Midbrain (tissue), 1 donor: ENCODE data around the gene DENND6B.
A peak's percentile ranks its signal among the peaks of the same experiment; 100 is the strongest.

ENCODE experiments used
- DNase-seq: peaks from one replicate; lab custom pipeline; 2025; lab: John Stamatoyannopoulos, UW

The DENND6B gene

DNA sequence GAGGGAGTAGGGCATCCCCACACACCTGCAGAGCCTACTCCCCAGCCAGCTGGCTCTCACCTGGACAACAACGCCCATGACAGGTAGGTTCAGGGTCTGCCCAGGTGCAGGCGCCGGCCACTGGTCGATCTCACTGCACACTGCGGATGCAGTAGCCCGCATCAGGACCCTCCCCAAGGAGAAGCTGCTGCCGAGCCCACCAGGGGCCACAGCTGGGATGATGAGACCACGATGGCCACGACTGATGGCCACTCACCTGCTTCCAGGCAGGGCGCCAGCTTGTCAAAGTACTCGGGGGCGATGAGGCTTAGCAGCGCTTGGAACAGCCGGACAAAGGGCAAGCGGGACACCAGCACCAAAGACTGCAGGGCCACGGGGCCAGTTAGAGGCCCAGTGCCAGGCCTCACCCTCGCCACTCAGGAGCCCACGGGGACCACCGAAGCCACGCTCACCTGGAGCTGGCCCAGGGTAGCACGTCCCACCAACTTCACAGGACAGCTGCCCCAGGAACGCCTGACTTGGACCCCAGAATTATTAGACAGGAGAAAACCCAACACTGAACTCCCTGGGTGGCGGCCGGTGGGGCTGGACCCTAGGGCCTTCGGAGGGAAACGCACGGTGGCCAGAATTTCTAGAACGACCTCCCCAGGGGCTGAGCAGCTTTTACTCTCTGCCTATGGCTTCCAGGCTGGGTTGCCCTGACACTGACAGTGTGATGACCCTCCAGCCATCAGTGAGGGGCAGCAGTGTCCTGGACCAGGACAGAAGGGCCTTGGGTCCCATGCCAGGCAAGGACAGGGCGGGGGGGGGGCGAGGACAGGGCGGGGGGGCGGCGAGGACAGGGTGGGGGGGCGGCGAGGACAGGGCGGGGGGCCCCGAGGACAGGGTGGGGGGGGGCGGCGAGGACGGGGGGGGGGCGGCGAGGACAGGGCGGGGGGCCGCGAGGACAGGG is 10.4 kb downstream of the DENND6B start:
- DNase-seq, result no peak

DNA sequence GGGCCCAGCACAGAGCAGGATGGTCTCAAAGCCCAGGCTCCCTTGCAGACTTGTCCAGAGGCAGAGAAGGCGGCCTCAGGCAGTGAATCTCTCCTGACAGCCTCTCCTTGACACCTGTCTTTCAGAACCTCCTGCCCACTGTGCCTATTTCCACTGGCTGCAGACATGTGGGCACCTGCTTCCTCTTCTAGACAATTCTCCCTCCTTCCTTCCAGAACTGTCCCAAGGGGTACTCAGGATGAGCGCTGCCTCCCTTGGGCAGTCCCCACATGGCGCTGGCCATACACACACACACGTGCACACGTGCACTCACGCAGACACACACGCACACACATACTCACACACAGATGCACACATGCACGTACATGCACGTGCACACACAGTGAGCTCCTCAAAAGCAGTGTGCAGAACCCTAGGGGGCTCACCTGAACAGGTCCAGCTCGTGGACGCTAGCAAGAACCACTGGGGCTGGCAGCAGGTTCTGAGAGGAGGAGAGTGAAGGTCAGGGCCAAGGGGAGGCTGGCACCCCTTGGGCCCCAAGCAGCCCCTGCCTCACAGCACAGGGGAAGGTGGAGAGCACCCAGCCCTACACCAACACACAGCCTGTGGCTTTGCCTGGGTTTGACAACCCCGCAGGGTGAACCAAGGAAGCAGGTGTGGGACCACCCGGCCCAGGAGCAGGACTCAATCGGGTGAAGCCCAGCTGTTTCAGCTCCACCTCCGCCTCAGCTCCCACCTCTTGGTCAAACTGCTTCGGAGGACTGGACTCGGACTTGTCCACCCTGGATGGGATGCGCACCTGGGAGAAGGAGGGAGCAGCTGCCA is 11.3 kb downstream of the DENND6B start:
- DNase-seq, result no peak

DNA sequence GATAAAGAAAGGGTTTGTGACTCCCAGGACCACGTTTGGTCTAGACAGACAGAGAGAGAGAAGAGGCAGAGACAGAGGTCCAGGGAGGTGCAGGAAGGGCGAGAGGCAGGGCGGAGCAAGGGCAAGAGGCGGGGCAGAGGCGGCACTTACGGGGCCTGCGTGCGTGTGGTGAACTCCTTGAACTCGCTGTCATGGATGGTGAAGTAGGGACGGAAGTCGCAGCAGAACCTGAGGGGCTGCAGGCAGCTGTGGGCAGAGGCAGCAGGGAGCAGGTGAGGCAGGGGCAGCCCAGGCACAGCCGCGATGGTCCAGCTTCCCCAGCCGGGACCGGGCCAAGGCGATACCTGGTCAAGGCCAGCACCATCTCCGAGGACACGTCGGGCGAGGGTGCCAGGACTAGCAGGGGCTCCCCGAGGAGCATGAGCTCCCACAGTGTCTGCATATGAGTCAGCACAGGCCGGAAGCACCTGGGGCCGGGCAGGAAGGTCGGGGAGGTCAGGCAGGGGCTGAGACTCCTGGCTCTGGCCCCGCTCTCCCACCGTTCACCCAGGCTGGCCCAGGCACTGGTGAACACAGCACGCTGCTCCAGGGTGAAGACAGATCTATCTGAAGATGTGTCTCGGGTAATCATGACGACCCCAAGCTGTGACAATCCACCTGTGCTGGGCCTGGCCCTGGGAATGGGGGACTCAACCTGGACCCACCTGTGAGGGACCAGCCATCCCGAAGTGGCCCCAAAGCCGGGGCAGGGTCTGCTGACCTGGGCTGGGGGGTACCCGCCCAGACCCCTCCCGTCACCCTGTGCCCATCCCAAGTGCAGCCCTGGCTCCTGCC is 12.1 kb downstream of the DENND6B start:
- no peak for DNase-seq

DNA sequence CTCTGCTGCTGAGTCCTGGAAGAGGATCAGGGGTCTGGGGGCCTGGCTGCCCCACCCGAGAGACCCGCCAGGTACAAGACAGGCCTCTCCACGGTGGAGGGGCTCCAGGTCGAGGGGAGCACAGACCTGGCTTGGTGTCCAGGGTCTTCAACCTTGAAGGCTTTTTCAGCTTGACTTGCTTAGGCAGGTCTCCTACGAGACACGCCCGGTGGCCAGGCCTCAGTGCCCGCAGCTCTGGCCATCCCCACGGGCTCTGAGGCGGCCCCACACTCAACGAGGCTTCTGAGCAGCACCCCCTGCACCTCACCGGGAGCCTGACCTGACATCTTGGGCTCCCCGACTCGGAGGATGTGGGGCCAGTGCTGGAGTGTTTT is 12.7 kb downstream of the DENND6B start:
- DNase-seq, result no peak

DNA sequence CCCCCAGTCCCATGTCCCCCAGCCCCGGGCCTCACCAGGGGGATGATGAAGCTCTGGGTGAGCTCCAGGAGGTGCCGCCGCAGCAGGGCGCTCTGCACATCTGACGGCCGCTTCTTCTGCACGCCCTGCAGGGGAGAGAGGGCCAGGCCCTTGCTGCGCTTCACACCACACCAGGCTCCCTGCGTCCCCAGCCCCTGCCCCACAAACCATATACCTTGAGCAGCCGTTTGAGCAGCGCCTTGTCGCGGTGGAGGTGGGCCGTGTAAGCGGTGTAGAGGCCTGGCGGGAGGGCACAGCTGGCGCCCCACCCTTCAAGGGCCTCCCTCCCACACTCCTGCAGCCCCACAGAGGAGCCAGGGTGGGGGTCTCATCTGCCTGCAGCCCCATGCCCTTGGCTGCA is 13.2 kb downstream of the DENND6B start:
- no peak for DNase-seq

DNA sequence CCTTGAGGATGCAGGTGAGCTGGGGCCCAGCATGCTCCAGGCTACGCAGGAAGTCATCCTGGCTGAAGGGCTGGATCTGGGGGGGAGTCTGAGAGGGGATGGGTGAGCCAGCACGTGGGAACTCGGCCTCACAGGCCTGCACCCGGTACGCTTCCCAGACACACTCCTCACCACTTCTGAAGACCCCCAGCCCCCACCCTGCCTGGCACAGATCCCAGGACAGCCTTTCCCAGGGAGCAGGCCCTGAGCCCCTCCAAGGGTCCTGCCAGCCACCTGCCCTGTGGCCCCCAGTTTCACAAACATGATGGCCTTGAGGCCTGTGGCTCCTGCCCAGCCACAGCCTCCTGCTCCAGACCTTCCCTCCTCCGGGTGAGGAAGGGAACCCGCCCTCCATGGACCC is 13.8 kb downstream of the DENND6B start:
- DNase-seq, result no peak

DNA sequence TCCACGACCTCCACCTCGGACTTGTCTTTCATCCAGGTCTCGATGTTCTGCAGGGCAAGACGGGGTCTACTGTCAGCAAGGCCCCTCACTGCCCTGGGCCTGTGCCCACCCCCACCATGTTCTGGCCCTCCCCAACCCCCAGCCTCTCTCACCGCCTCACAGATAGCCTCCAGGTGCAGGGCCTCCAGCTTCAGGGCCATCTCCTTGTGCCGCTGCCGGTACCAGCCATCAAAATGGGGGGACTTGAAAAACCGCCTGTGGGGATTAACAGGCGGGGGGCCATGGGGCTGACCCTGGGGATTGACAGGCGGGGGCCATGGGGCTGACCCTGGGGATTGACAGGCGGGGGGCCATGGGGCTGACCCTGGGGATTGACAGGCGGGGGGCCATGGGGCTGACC is 14.4 kb downstream of the DENND6B start:
- DNase-seq, result no peak

DNA sequence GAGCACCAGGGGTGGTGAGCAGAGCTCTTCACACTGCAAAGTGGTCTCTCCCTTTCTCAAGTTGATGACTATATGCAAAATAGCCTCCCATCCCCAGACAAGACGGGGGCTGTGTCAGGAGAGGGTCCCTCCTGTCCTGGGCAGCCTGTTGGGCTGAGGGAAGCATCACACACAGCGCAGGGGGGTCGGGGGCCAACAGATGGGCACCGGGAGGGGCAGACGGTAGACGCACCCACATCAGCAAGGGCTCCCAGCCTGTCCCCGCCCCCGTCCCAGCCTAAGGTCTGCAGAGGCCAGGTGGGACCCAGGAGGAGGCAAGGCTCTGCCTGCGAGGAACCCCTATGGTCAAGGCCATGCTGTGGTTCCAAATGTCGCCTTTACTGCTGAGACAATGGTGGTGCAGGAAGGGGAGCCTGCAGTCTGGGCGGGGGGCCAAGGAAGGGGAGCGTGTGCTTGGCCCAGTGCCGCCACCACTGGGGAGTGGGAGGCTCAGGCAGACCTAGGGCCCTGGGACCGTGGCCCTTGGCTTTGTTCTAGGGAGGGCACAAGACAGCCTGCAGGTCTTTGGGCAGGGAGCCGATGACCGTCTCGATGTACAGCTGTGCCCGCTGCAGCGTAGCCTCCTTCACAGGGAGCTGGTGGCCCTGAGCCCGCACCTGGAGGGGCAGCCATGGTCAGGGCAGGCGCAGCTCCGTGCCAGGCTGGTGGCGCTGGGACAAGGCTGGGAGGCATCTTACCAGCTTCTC is 15.0 kb downstream of the DENND6B start:
- no peak for DNase-seq

DNA sequence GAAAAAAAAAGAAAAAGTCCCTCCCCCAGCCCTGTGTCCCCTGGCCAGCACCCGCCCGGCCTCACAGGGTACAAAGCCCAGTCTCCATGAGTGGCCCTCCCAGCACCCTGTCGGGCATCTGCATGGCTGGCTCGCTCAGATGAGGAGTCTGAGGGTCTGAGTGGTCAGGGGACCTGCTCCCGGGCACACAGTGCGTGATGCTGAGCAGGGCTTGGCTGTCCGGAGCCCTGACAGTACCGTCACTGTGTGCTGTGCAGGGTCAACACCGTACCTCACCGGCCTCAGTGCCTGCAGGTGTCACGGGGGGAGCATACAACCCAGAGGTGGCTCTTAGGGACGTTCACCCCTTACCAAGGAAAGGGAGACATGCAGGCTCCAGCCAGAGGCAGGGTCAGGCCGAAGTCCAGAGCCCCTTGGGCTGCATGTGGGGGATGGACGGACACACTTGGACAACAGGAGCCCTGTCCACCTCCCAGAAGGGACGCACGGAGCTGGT is 15.8 kb downstream of the DENND6B start:
- no peak for DNase-seq

DNA sequence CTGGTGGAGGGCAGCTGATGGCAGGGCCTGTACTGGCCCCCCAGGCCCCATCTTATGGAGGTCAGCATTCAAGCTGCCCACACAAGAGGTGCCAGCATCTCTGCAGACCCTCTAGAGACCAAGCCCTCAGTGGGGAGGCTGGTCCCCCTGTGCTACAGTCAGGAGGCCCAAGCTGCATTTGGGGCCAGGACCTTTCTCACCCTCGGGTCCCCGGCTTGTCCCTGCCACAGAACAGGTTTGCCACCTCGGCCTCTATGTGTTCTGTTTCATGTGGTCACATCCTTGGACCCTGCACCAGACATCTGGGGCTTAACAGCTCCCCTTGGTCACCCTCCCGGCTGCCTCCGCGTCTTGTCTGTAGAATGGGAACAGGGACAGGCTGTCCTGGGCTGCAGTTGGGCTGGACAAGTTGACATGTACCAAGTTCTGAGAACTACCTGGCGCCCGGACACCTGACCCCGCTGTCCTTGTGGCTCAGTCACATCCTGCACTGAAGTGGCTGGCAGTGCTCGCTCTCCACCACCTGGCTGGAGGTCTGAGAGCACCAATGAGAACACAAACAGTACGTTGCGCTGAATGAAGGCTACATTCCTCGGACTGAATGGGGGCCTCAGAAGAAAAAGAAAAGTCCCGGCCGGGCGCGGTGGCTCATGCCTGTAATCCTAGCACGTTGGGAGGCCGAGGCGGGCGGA is 16.6 kb downstream of the DENND6B start:
- DNase-seq, result no peak

DNA sequence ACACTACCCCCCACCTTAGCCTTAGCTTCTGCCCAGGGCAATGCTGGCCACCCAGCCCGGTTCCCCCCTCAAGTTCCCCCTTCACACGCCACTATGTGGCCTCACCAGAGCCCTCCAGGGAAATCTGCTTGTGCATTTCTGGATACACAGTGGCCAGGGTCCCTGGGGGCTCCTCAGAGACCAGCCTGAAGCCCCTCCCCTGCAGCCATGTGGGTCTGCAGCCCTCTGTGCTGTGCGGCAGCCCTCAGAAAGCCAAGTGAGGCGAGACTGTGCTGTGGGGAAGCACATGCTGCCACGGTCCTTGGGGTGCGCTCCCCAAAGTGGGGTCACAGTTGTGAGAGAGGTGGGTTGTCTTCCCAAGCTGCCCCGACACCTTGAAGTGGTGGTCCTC is 17.2 kb downstream of the DENND6B start:
- DNase-seq, result no peak

DNA sequence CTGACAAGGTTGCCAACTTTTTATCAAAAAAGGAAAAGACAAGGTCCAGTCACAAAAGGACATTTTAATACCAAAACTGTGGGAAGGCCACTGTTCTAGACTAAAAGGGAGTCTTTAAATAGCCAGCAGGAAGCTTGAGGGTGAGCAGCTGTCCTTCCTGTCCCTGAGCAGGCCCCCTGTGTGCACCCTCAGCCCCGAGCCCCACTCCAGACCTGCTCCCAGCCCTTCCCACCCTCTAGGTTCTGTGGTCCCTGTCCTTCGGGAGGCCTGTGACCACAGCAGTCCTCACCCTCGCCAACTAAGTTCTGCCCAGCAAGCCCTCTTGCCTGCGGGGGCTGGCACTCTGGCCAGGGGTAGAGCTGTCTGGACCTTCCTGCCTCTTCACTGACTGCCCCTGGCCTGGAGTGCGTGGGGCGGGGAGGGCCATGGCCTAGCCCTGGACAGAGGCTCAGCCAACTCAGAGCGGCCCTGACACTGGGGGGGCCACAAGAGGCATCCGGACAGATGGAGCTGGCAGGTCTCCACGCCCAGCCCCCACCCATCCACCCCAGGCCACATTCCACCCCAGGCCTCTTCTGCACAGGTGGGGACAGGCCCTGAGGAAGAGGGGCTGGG is 17.7 kb downstream of the DENND6B start:
- DNase-seq, result no peak

DNA sequence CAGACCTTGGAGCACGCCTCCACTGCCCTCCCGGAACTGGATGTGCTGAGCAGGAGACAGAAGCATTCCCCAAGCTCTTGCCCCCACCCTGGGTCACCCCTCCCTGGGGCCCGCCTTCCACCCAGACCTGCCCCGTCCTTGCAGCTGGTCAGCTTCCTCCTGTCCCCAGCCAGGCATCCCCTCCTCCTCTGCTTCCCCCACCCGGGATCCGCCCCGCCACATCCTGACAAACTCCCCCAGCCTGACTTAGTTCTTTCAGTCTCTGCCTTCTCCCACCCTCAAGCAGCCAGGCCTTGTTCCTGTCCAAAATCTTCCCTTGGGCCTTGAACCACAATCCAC is 18.2 kb downstream of the DENND6B start:
- peak; percentile 44 for DNase-seq

DNA sequence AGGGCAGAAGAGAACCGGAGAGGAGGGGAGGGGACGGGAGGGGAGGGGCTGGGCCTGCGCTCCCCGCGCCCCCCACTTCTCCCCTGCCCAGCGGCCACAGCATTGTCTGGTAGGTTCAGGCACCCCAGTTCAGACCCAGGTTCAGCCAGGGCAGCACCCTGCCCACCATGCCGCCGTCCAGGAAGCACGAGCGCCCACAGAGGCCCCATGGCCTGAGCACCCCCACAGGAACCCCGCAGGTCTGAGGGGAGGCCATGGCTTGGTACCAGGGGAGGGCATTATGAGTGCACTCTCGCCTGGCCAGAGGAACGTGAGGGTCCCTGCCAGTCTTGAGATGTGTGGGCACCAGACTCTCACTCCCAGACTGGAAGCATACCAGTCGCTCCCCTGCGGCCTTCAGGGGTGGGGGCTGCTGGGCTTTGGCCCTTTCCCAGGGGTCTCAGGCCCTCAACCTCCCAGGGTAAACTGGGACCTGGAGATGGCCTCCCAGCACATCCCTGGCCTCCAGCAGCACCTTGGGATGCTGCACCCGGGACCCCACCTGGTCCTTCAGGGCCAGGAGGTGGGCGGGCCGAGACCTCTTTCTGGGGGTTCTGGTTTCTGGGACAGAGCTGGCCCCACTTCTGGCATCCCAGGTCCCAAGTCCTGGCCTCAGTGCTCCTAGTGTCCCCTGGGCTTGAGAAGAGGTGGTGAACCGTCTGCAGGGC is 18.8 kb downstream of the DENND6B start:
- DNase-seq, result no peak

DNA sequence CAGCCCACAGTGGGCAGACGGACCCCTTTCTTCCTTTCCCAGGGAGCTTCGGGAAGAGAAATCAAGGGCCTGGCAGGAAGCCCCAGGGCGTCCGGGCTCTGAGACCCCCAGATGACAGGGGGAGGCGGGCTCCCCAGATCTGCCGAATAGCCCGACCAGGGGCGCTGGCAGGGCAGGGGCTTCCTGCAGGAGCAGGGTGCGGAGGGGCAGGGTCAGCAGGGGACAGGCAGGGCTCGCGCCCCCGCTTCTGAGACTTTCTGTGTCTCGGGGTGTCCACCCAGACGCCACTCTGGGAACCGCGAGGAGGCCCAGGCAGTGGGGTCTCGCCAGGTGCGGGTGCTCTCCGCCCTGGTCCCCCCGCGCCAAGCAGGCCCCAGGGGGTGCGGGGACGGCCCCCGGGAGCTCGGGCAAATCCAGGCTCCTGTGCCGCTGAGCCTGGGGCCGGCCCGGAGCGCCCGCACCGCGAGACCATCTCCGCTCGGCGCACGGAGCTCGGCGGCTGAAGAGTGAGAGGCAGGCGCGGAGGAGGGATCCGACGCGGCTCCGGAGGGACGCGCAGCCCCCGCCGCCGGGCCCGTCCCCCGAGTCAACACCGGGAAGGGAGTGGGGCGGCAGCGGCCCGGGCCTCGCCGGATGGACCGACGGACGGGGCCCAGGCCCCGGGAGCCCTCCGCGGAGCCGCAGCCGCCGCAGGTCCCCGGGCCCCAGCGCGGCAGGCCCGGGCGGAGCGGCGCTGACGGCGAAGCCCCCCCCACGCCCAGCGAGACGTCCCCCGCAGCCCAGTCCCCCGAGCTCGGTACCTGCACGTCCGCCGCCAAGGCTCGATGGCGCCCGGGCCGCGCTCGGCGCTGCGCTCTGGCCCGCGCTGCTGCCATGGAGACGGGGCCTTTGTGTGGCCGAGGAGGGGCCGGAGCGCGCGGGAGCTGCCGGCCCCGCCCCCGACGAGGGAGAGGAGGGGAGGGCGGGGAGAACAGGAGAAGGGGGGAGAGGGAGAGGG is 19.8 kb downstream of the DENND6B start, which contains the start of gene PLXNB2:
Gene PLXNB2 (minus strand): TSS at position 894 of the 997 bp plus-strand sequence. CDS start 17,062 bp downstream, outside the sequence.
- DNase-seq, result peak; percentile 87

DNA sequence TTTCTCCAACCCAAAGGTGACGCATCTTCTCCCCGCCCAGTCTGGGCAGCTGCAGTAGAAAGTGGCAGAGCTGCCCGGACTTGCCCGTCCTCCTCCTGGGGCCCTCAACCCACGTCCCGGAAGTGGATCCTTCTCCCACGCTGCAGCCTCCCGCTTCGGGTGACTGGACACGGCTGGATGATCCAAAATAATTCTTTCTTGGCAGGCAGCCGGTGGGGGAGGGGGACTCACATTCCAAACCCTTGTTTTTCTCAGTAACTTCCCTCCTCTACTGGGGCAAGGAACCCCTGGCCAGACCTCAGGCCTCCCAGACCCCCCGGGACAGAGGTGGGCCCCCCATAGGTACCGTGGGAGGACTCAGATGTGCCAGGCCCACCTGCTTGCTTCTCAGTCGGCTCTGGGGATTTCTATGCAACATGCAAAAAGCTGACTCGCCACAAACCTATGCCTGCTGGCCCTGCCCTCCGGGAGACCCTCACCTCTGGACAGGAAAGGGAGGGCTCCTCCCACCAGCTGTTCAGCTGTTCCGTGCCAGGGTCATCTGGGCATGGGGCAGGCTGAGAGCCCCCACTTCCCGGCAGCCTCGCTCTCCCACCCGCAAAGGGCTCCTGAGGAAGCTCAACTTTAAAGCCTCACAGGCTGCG is 20.8 kb downstream of the DENND6B start:
- DNase-seq, result peak; percentile 49

DNA sequence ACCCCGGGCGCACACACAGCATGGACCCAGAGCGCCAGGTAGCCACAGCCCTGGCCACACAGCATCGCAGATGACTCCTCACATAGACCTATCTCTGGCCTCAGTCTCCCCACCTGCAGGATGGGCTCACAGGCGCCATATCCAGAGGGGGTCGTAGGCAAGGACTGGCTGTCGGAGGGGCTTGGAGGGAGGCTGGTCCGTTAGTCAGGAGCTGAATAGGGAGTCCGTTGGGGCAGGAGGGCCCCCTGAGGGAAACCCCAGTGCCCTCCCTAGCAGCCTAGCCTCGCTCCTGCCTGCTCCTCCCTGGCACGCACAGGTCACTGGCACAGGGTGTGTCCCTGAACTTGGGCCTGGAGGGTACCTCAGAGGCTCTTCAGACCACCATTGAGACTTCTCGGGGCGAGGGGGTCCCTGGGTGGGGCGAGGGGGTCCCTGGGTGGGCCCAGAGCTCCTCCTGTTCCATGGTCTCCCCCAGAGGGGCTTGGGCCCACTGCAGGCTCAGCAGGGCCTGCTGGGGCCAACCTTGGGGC is 21.4 kb downstream of the DENND6B start:
- DNase-seq, result no peak
